ENCODE measurements around the gene GIT2.

GIT2 gene

GRCh38 chr12:109946913-109947312, 49.3 kb downstream of the GIT2 start:
- H3K9me3 ChIP-seq (replicated peaks; ENCODE audit: insufficient read depth, low read length), result no peaks in the 10 kb centered on the region
- no peaks in the 10 kb centered on the region for H3K27me3 ChIP-seq (replicated peaks; ENCODE audit: insufficient read depth, low read length)
- H3K79me2 ChIP-seq (ENCODE audit: low read length), result no peaks in the 10 kb centered on the region
- H3K27ac ChIP-seq (ENCODE audit: low read length), result no peak overlapping the region
- no peaks in the 10 kb centered on the region for H4K20me1 ChIP-seq (ENCODE audit: insufficient read depth, low read length)
- no peak overlapping the region for H2AFZ ChIP-seq (ENCODE audit: low read length)
- no peaks in the 10 kb centered on the region for H3K9me2 ChIP-seq (replicated peaks; ENCODE audit: insufficient read depth, low read length)
- H3K36me3 ChIP-seq (replicated peaks; ENCODE audit: insufficient read depth, low read length), result no peaks in the 10 kb centered on the region
- no peaks in the 10 kb centered on the region for H3F3A ChIP-seq (ENCODE audit: insufficient read depth, low read length)
- no peaks in the 10 kb centered on the region for H3K4me1 ChIP-seq (ENCODE audit: low read length)
- TF ChIP-seq EZH2 (optimal IDR thresholded peaks at IDR 0.05; ENCODE audit: low read depth, low read length) (no peak), CTCF (IDR thresholded peaks at IDR 0.05; ENCODE audit: low read length) (no peak), EZH2phosphoT487 (IDR thresholded peaks at IDR 0.05; ENCODE audit: low read length) (no peak)
- no peak overlapping the region for H3K4me2 ChIP-seq (ENCODE audit: low read depth, low read length)
- DNase-seq, result no peak
- no peak overlapping the region for H3K9ac ChIP-seq (ENCODE audit: low read length)
- no peak overlapping the region for H3K4me3 ChIP-seq (ENCODE audit: low read length)

DNA sequence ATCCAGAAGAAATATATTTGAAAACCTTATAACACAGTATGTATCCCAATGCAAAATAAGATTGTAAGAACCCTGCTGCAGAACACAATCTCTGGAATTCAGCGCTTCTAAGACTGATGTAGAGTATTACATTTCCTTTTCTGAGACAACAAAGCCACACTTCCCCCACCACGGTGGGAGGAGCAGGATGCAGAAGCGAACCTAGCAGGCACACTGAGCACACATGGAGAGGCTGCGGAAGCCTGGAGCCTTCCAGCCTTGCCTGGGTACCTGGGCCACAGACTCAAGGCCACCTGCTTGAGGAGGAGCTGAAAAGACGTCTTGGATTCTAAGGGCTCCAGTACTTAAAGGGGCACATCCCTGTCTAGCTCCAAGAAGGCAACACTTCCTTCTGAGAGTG, 49.7 kb downstream of the GIT2 start:
- TF ChIP-seq EZH2phosphoT487 (IDR thresholded peaks at IDR 0.05; ENCODE audit: low read length), result no peak
- TF ChIP-seq CTCF (IDR thresholded peaks at IDR 0.05; ENCODE audit: low read length), result no peak
- no peak for TF ChIP-seq EZH2 (optimal IDR thresholded peaks at IDR 0.05; ENCODE audit: low read depth, low read length)
- Histone ChIP-seq H3K36me3 (replicated peaks; ENCODE audit: insufficient read depth, low read length) (no peaks in the 10 kb centered on the region), H3K9ac (ENCODE audit: low read length) (no peak overlapping the region), H3K79me2 (ENCODE audit: low read length) (no peaks in the 10 kb centered on the region), H3K9me3 (replicated peaks; ENCODE audit: insufficient read depth, low read length) (no peaks in the 10 kb centered on the region), H3K4me3 (ENCODE audit: low read length) (no peak overlapping the region), H3K9me2 (replicated peaks; ENCODE audit: insufficient read depth, low read length) (no peaks in the 10 kb centered on the region), H2AFZ (ENCODE audit: low read length) (no peak overlapping the region), H3K4me1 (ENCODE audit: low read length) (no peaks in the 10 kb centered on the region), H3F3A (ENCODE audit: insufficient read depth, low read length) (no peaks in the 10 kb centered on the region), H4K20me1 (ENCODE audit: insufficient read depth, low read length) (no peaks in the 10 kb centered on the region), H3K27ac (ENCODE audit: low read length) (no peak overlapping the region), H3K27me3 (replicated peaks; ENCODE audit: insufficient read depth, low read length) (no peaks in the 10 kb centered on the region), H3K4me2 (ENCODE audit: low read depth, low read length) (no peak overlapping the region)
- DNase-seq, result no peak

DNA sequence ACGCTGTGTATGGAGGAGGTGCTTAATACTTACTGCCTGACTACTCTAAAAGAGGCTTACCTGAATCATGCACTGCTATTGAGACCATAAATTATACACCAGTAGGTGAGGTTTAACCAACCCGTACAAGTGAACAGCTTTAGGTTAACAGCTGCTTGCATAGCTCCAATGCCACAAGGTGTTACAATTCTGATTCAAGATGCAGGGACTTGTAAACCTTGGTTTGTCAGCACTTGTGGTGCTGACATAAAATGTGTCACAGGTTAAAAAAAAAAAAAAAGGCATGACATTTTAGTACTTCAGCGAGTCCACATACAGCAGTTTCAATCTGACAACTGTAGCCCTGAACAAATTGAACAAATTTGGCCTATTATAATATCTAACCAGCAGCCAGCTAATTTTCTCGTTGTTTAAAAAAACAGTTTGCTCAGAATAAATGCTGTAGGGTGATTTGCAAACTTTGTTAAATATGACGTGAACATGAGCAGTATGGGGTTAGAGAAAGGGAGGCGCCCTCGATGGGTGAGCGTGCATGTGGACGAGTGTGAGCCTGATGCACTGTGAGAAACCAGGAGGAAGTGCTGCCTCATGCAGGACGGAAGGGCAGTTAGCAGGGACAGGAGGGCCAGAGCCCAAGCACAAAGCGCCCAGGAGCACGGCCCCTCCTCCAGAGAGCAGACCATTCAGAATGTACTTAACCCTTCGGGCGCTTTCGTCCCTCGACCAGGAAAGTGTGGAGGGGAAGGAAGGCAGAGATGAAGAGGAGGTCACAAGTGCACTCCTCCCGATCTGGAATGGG, 51.4 kb downstream of the GIT2 start:
- Histone ChIP-seq H3K27ac (ENCODE audit: low read length) (no peak overlapping the region), H3K4me2 (ENCODE audit: low read depth, low read length) (no peak overlapping the region)
- no peak for DNase-seq

More for the DNA sequence above, 51.4 kb downstream of the GIT2 start:
- Histone ChIP-seq H3F3A (ENCODE audit: insufficient read depth, low read length) (no peaks in the 10 kb centered on the region), H3K27me3 (replicated peaks; ENCODE audit: insufficient read depth, low read length) (no peaks in the 10 kb centered on the region), H3K79me2 (ENCODE audit: low read length) (no peaks in the 10 kb centered on the region), H3K9ac (ENCODE audit: low read length) (no peak overlapping the region), H3K9me3 (replicated peaks; ENCODE audit: insufficient read depth, low read length) (no peaks in the 10 kb centered on the region), H3K9me2 (replicated peaks; ENCODE audit: insufficient read depth, low read length) (no peaks in the 10 kb centered on the region), H3K36me3 (replicated peaks; ENCODE audit: insufficient read depth, low read length) (no peaks in the 10 kb centered on the region), H4K20me1 (ENCODE audit: insufficient read depth, low read length) (no peaks in the 10 kb centered on the region), H3K4me1 (ENCODE audit: low read length) (no peaks in the 10 kb centered on the region), H2AFZ (ENCODE audit: low read length) (no peak overlapping the region), H3K4me3 (ENCODE audit: low read length) (no peak overlapping the region)
- TF ChIP-seq EZH2 (optimal IDR thresholded peaks at IDR 0.05; ENCODE audit: low read depth, low read length), result no peak
- no peak for TF ChIP-seq CTCF (IDR thresholded peaks at IDR 0.05; ENCODE audit: low read length)
- no peak for TF ChIP-seq EZH2phosphoT487 (IDR thresholded peaks at IDR 0.05; ENCODE audit: low read length)

All from MM.1S (cell line).